Lung (tissue), 12 donors: Measurements from ENCODE around the gene S100A14. TPM values are rescaled to one million over a fixed set of nuclear protein-coding genes. Genes with fewer than 3 reads are reported as not detected.

Source experiments
- ATAC-seq: fragments of 200-7000 bp; cut with Tn5 transposase; one replicate; pipeline ENCODE4 v1.9.1; 2020; ENCODE audit warnings: moderate number of reproducible peaks; ENCODE audit not compliant: insufficient read depth, low FRiP score
- DNase-seq, 3 donors: peaks; one replicate each; pipeline ENCODE4 v3.0.0-alpha.2; 2013 to 2017
- H3K27ac ChIP-seq, 2 donors: one replicate each; pipeline ENCODE4 v1.5.1; 2013; ENCODE audit warnings: mild to moderate bottlenecking in 2 of 2, moderate library complexity in 2 of 2, control low read depth in 1 of 2, inconsistent platforms in 1 of 2, low read depth in 1 of 2, low read length in 1 of 2
- H3K27me3 ChIP-seq, 3 donors: one replicate each; pipeline ENCODE4 v1.5.1; 2013; ENCODE audit warnings: low read length in 2 of 3; ENCODE audit not compliant: control insufficient read depth in 3 of 3, insufficient read depth in 3 of 3
- H3K36me3 ChIP-seq, 4 donors: one replicate each; pipeline ENCODE4 v1.5.1; 2013; ENCODE audit warnings: low read length in 4 of 4, mild to moderate bottlenecking in 1 of 4, moderate library complexity in 1 of 4; ENCODE audit not compliant: control insufficient read depth in 4 of 4, insufficient read depth in 4 of 4
- H3K4me1 ChIP-seq, 5 donors: one replicate each; pipeline ENCODE4 v1.5.1; 2013; ENCODE audit warnings: low read length in 5 of 5, mild to moderate bottlenecking in 2 of 5, moderate library complexity in 1 of 5; ENCODE audit not compliant: control insufficient read depth in 5 of 5, insufficient read depth in 5 of 5
- H3K4me3 ChIP-seq: one replicate; pipeline ENCODE4 v1.5.1; 2013; ENCODE audit warnings: mild to moderate bottlenecking, control low read depth, moderate library complexity
- H3K9ac ChIP-seq, 2 donors: one replicate each; pipeline ENCODE4 v1.5.1; 2013; ENCODE audit warnings: low read length in 2 of 2, control low read depth in 1 of 2; ENCODE audit not compliant: insufficient read depth in 1 of 2
- H3K9me3 ChIP-seq, 4 donors: one replicate each; pipeline ENCODE4 v1.5.1; 2013; ENCODE audit warnings: low read length in 3 of 4, mild to moderate bottlenecking in 1 of 4, moderate library complexity in 1 of 4; ENCODE audit not compliant: control insufficient read depth in 4 of 4, insufficient read depth in 3 of 4
- CTCF ChIP-seq: IDR thresholded peaks from 2 replicates; pipeline ENCODE4 v1.5.1; 2012; ENCODE audit warnings: mild to moderate bottlenecking; ENCODE audit errors: control extremely low read depth, extremely low read depth
- WGBS, 2 donors: extraction: QIAGEN DNeasy Blood & Tissue Kit; methylation state at CpG; one replicate each; pipeline ENCODE4 v1.1.7; 2013; 5-methylcytosine and 5-hydroxymethylcytosine counted together
- polyA plus RNA-seq, 2 donors: library from polyadenylated mRNA; stranded (reverse); fragments of 200-250 nt; gene quantifications; one replicate each; pipeline ENCODE4 v1.2.1, GENCODE V29; 2013
- total RNA-seq, 2 donors: library from RNA; depleted of rRNA in 1 of 2; stranded (reverse); fragments of >200 nt in 1 of 2; gene quantifications; one replicate each; pipeline ENCODE4 v1.2.1, GENCODE V29; 2014 to 2021
- donor health status: control.
- donor health status: control.
- donor health status: Bipolar disorder and iron deficiency.
- donor health status: healthy.
- donor health status: DM: yes; HTN: yes; CAD: no.

The S100A14 gene
- total and polyA plus RNA-seq, 4 donors, result 78.5 to 326 (median 154) TPM

GRCh38 chr1:153639280-153639679 lies 23.2 kb upstream of the S100A14 start:
- Histone ChIP-seq H3K4me1 (peaks cover 0 to 15% (median 5%) of the 10 kb centered on the region in 5 donors), H3K27ac (no peak overlapping the region), H3K27me3 (no peaks in the 10 kb centered on the region), H3K36me3 (peaks cover 41 to 65% (median 51%) of the 10 kb centered on the region in 4 donors), H3K9ac (no peak overlapping the region), H3K4me3 (no peak overlapping the region), H3K9me3 (no peaks in the 10 kb centered on the region)
- WGBS, 2 donors, result 87 to 92% methylated on average over 3 of the region's 3 CpGs
- ATAC-seq (no peak), DNase-seq (no peak)
- TF ChIP-seq CTCF, result no peak

GRCh38 chr1:153638261-153638660 lies 22.1 kb upstream of the S100A14 start:
- no peak for TF ChIP-seq CTCF
- Histone ChIP-seq H3K9me3 (no peaks in the 10 kb centered on the region), H3K27ac (peak overlapping the region in 1 of 2 donors; percentile 49), H3K9ac (peak overlapping the region in 1 of 2 donors; percentile 42), H3K27me3 (no peaks in the 10 kb centered on the region), H3K4me3 (no peak overlapping the region), H3K4me1 (peaks cover 0 to 15% (median 7%) of the 10 kb centered on the region in 5 donors), H3K36me3 (peaks cover 33 to 60% (median 47%) of the 10 kb centered on the region in 4 donors)
- 92 to 94% methylated on average over 6 of the region's 6 CpGs for WGBS, 2 donors
- DNase-seq (no peak), ATAC-seq (no peak)

- no peaks in the 10 kb centered on the region for H3K9me3 ChIP-seq
- H3K27ac ChIP-seq, result peak overlapping the region in 1 of 2 donors; percentile 84
- H3K36me3 ChIP-seq, result peaks cover 19 to 42% (median 33%) of the 10 kb centered on the region in 4 donors
- H3K9ac ChIP-seq, result no peak overlapping the region
- TF ChIP-seq CTCF, result no peak
- peaks cover 0 to 15% (median 9%) of the 10 kb centered on the region in 5 donors for H3K4me1 ChIP-seq
- ATAC-seq (no peak), DNase-seq (no peak)
- H3K4me3 ChIP-seq, result no peak overlapping the region
- H3K27me3 ChIP-seq, result no peaks in the 10 kb centered on the region
- WGBS, 2 donors, result 91 to 92% methylated on average over 9 of the region's 9 CpGs
These were observed 20.2 kb upstream of the S100A14 start for GRCh38 chr1:153636312-153636711.

GRCh38 chr1:153635872-153636271 lies 19.7 kb upstream of the S100A14 start:
- TF ChIP-seq CTCF, result no peak
- ATAC-seq (no peak), DNase-seq (no peak)
- Histone ChIP-seq H3K4me1 (peaks cover 0 to 12% (median 9%) of the 10 kb centered on the region in 5 donors), H3K27ac (peak overlapping the region; percentile 40 to 84), H3K27me3 (no peaks in the 10 kb centered on the region), H3K9me3 (no peaks in the 10 kb centered on the region), H3K9ac (no peak overlapping the region), H3K4me3 (no peak overlapping the region), H3K36me3 (peaks cover 19 to 38% (median 31%) of the 10 kb centered on the region in 4 donors)
- WGBS, 2 donors, result 87 to 92% methylated on average over 7 of the region's 7 CpGs
